IMR-90 (cell line): ENCODE results near the gene RAI2. TPM values are rescaled to one million over a fixed set of nuclear protein-coding genes. Genes with fewer than 3 reads are reported as not detected.

ENCODE experiments used
- ATAC-seq: fragments of 200-7000 bp; cut with Tn5 transposase; 2 replicates; pipeline ENCODE4 v1.9.1; 2020; ENCODE audit warnings: low read depth, mild to moderate bottlenecking, moderate library complexity
- BruUV-seq: library from RNA; stranded (reverse); fragments of 400-500 nt; replicated peaks from 2 replicates; lab custom pipeline; 2021; lab: Mats Ljungman, UMichigan
- CTCF ChIA-PET: fragments of 300-600 bp; formaldehyde crosslinking; extraction: SDS; loops from one replicate; lab custom pipeline; 2021; ENCODE audit warnings: antibody characterized with exemption; lab: Yijun Ruan, JAX
- POLR2A ChIA-PET: fragments of 300-600 bp; sonication (Branson Sonifier 250); formaldehyde crosslinking; loops from one replicate; lab custom pipeline; 2022; ENCODE audit warnings: antibody characterized with exemption; ENCODE audit not compliant: unreplicated experiment; lab: Charles Lee
- DNase-seq: peaks from one replicate; pipeline ENCODE4 v3.0.0; 2013
- H2AFZ ChIP-seq: replicated peaks from 2 replicates; pipeline ENCODE3; 2013; ENCODE audit warnings: low read length, mild to moderate bottlenecking; ENCODE audit not compliant: poor library complexity
- H2AK5ac ChIP-seq: 2 replicates; pipeline ENCODE4 v1.6.1; 2013; ENCODE audit warnings: low read depth, low read length, inconsistent platforms
- H2AK9ac ChIP-seq: replicated peaks from 2 replicates; pipeline ENCODE3; 2013; ENCODE audit warnings: mild to moderate bottlenecking, low read depth, low read length, moderate library complexity; ENCODE audit not compliant: poor library complexity
- H2BK120ac ChIP-seq: 2 replicates; pipeline ENCODE4 v1.6.1; 2013; ENCODE audit warnings: low read depth, low read length, inconsistent platforms
- H2BK15ac ChIP-seq: 3 replicates; pipeline ENCODE4 v1.6.1; 2013; ENCODE audit warnings: low read depth, low read length, inconsistent platforms
- H2BK20ac ChIP-seq: 2 replicates; pipeline ENCODE4 v1.6.1; 2013; ENCODE audit warnings: low read depth, mild to moderate bottlenecking, inconsistent platforms, low read length, moderate library complexity
- H2BK5ac ChIP-seq: 2 replicates; pipeline ENCODE4 v1.6.1; 2013; ENCODE audit warnings: mild to moderate bottlenecking, low read depth, low read length, inconsistent platforms; ENCODE audit not compliant: poor library complexity, severe bottlenecking
- H3K14ac ChIP-seq: replicated peaks from 2 replicates; pipeline ENCODE4 v1.6.1; 2013; ENCODE audit warnings: low read depth, low read length, inconsistent platforms
- H3K18ac ChIP-seq: 2 replicates; pipeline ENCODE4 v1.6.1; 2013; ENCODE audit warnings: low read depth, low read length, control low read depth
- H3K23ac ChIP-seq: 2 replicates; pipeline ENCODE4 v1.6.1; 2013; ENCODE audit warnings: low read depth, low read length, inconsistent platforms
- H3K27ac ChIP-seq: 2 replicates; pipeline ENCODE4 v1.5.1; 2013; ENCODE audit warnings: mild to moderate bottlenecking, control low read depth, low read length; ENCODE audit not compliant: insufficient read depth
- H3K27me3 ChIP-seq: 2 replicates; pipeline ENCODE4 v1.6.1; 2013; ENCODE audit warnings: low read length; ENCODE audit not compliant: control insufficient read depth, insufficient read depth
- H3K36me3 ChIP-seq: 2 replicates; pipeline ENCODE4 v1.6.1; 2013; ENCODE audit warnings: low read length, mixed read lengths; ENCODE audit not compliant: control insufficient read depth, insufficient read depth
- H3K4ac ChIP-seq: 2 replicates; pipeline ENCODE4 v1.6.1; 2013; ENCODE audit warnings: low read depth, low read length, inconsistent platforms
- H3K4me1 ChIP-seq: 2 replicates; pipeline ENCODE4 v1.6.1; 2013; ENCODE audit warnings: low read length, mixed read lengths; ENCODE audit not compliant: control insufficient read depth, insufficient read depth
- H3K4me2 ChIP-seq: 2 replicates; pipeline ENCODE4 v1.6.1; 2013; ENCODE audit warnings: low read depth, mild to moderate bottlenecking, control low read depth, low read length, moderate library complexity
- H3K4me3 ChIP-seq: 2 replicates; pipeline ENCODE4 v1.5.1; 2013; ENCODE audit warnings: low read depth, mild to moderate bottlenecking, control low read depth, low read length, moderate library complexity; ENCODE audit not compliant: insufficient read depth
- H3K56ac ChIP-seq: 2 replicates; pipeline ENCODE4 v1.6.1; 2013; ENCODE audit warnings: low read length, inconsistent platforms; ENCODE audit not compliant: insufficient read depth; ENCODE audit errors: extremely low read depth
- H3K79me1 ChIP-seq, 2 experiments: 2 replicates each; pipeline ENCODE4 v1.6.1; 2013; ENCODE audit warnings: low read length in 2 of 2, inconsistent platforms in 1 of 2, low read depth in 1 of 2
- H3K9ac ChIP-seq: 2 replicates; pipeline ENCODE4 v1.6.1; 2013; ENCODE audit warnings: low read depth, low read length, control low read depth
- H3K9me1 ChIP-seq: 2 replicates; pipeline ENCODE4 v1.6.1; 2013; ENCODE audit warnings: low read length, inconsistent platforms; ENCODE audit not compliant: insufficient read depth
- H3K9me3 ChIP-seq: 2 replicates; pipeline ENCODE4 v1.6.1; 2013; ENCODE audit warnings: low read length; ENCODE audit not compliant: control insufficient read depth, insufficient read depth
- H4K20me1 ChIP-seq: 2 replicates; pipeline ENCODE4 v1.6.1; 2013; ENCODE audit warnings: low read length, inconsistent platforms; ENCODE audit not compliant: insufficient read depth
- H4K5ac ChIP-seq: 2 replicates; pipeline ENCODE4 v1.6.1; 2013; ENCODE audit warnings: mild to moderate bottlenecking, low read depth, low read length, control low read depth
- H4K8ac ChIP-seq, 2 experiments: 2 replicates each; pipeline ENCODE4 v1.6.1; 2013; ENCODE audit warnings: low read depth in 2 of 2, low read length in 2 of 2, control low read depth in 1 of 2, inconsistent platforms in 1 of 2
- H4K91ac ChIP-seq: 2 replicates; pipeline ENCODE4 v1.6.1; 2013; ENCODE audit warnings: low read depth, low read length, inconsistent platforms; ENCODE audit not compliant: insufficient read depth
- BHLHE40 ChIP-seq: fragments of 150-350 bp; IDR thresholded peaks from 2 replicates; pipeline ENCODE4 v1.6.1; 2016; ENCODE audit warnings: mild to moderate bottlenecking, low read depth, low read length
- CEBPB ChIP-seq: IDR thresholded peaks from 2 replicates; pipeline ENCODE4 v1.6.1; 2012; ENCODE audit warnings: low read depth, low read length, improper control_type of control experiment
- CHD1 ChIP-seq: IDR thresholded peaks from 2 replicates; pipeline ENCODE4 v1.6.1; 2012; ENCODE audit warnings: low read depth, low read length, improper control_type of control experiment
- MAFK ChIP-seq: IDR thresholded peaks from 2 replicates; pipeline ENCODE4 v1.6.1; 2012; ENCODE audit warnings: low read depth, low read length, improper control_type of control experiment
- MAZ ChIP-seq: IDR thresholded peaks from 2 replicates; pipeline ENCODE4 v1.6.1; 2012; ENCODE audit warnings: low read depth, mild to moderate bottlenecking, low read length, improper control_type of control experiment, moderate library complexity, borderline replicate concordance
- MXI1 ChIP-seq: IDR thresholded peaks from 2 replicates; pipeline ENCODE4 v1.6.1; 2012; ENCODE audit warnings: low read depth, mild to moderate bottlenecking, low read length, moderate library complexity, borderline replicate concordance
- NFE2L2 ChIP-seq: fragments of 150-350 bp; IDR thresholded peaks from 2 replicates; pipeline ENCODE4 v1.6.1; 2016; ENCODE audit warnings: low read depth, mild to moderate bottlenecking, low read length
- POLR2A ChIP-seq: IDR thresholded peaks from 2 replicates; pipeline ENCODE4 v1.6.1; 2012; ENCODE audit warnings: mild to moderate bottlenecking, low read depth, low read length
- RAD21 ChIP-seq: IDR thresholded peaks from 2 replicates; pipeline ENCODE4 v1.6.1; 2012; ENCODE audit warnings: low read length, improper control_type of control experiment
- RCOR1 ChIP-seq: IDR thresholded peaks from 2 replicates; pipeline ENCODE4 v1.6.1; 2012; ENCODE audit warnings: mild to moderate bottlenecking, low read length, improper control_type of control experiment; ENCODE audit not compliant: insufficient replicate concordance
- RFX5 ChIP-seq: IDR thresholded peaks from 2 replicates; pipeline ENCODE4 v1.8.0; 2012; ENCODE audit warnings: low read depth, mild to moderate bottlenecking, low read length, moderate library complexity
- SMC3 ChIP-seq: fragments of 150-350 bp; IDR thresholded peaks from 2 replicates; pipeline ENCODE4 v1.6.1; 2016; ENCODE audit warnings: low read depth, mild to moderate bottlenecking, antibody characterized with exemption, low read length, moderate library complexity
- WGBS, 2 experiments: methylation state at CpG; one replicate each; pipeline versions ENCODE4 v1.1.5 to v1.1.7; 2013; ENCODE audit warnings: missing lambda C conversion rate in 2 of 2; ENCODE audit not compliant: insufficient read length in 1 of 2; ENCODE audit errors: extremely low coverage in 2 of 2; 5-methylcytosine and 5-hydroxymethylcytosine counted together
- dilution Hi-C: fragments of 300-500 bp; cut with HindIII; formaldehyde crosslinking; loops from one replicate; pipeline ENCODE4 v1.14.3; 2018; ENCODE audit warnings: low sequenced_read_pairs; ENCODE audit not compliant: unreplicated experiment
- in situ Hi-C: fragments of 300-500 bp; cut with MboI; formaldehyde crosslinking; loops from 3 replicates; pipeline ENCODE4 v1.14.3; 2019; ENCODE audit warnings: low sequenced_read_pairs, inconsistent platforms, mixed read lengths
- intact Hi-C: fragments of 100-400 bp; cut with micrococcal nuclease; formaldehyde crosslinking; loops from 2 replicates; pipeline ENCODE4 v1.10.0; 2022
- polyA plus RNA-seq, 3 experiments: library from polyadenylated mRNA; depleted of rRNA; stranded (reverse); fragments of >200 nt; gene quantifications; 2 replicates each; pipeline ENCODE4 v1.2.3, GENCODE V29; 2012; ENCODE audit warnings: low replicate concordance in 1 of 3
- total RNA-seq: library from RNA; depleted of rRNA; stranded (reverse); fragments of >200 nt; gene quantifications from 2 replicates; pipeline ENCODE4 v1.2.3, GENCODE V29; 2012
- TF ChIP-seq, protein P1 (sequence below): conservative IDR thresholded peaks from 2 replicates; pipeline ENCODE4 v1.5.1; 2012; ENCODE audit warnings: mild to moderate bottlenecking, low read depth, low read length, improper control_type of control experiment
- TF ChIP-seq, protein P2 (sequence below): fragments of 150-350 bp; IDR thresholded peaks from 2 replicates; pipeline ENCODE4 v1.6.1; 2017; ENCODE audit warnings: mild to moderate bottlenecking, antibody characterized with exemption, low read length, low read depth

Gene RAI2
- total and polyA plus RNA-seq, 2 of the 4 experiments (the other 2 are of a cell fraction) = 0.07 TPM; not detected in 1

DNA sequence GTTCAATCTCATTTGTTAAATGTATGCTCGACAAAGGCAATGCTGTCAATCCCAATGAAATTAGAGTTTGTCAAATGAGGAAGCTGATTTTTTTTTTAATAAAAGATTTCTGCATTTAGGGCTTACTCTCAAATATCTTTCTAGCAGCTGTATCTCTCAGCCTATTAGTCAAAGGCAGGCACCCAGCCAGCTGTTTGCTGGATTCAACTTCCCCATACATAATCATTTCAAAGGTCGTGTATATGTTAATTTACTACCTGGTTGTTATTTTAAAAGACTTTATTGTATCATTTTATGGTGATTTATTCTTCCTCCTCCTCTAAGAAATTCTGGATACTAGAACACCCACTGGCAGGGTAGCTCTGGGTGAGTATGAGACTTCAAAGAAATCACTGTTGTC, 27.1 kb downstream of the RAI2 start:
- no peak overlapping the region for H3K4me3 ChIP-seq

More for the DNA sequence above, 27.1 kb downstream of the RAI2 start:
- BruUV-seq = no TSS peak
- H2AFZ ChIP-seq = no peak overlapping the region
- no peak overlapping the region for H4K8ac ChIP-seq
- no peaks in the 10 kb centered on the region for H3K36me3 ChIP-seq
- no peaks in the 10 kb centered on the region for H3K9me3 ChIP-seq
- H2AK5ac ChIP-seq = no peak overlapping the region
- TF ChIP-seq NFE2L2 (no peak), MXI1 (no peak), SMC3 (no peak), CEBPB (no peak), RCOR1 (no peak), BHLHE40 (no peak), POLR2A (no peak), MAZ (no peak), RFX5 (no peak), RAD21 (no peak), CHD1 (no peak), MAFK (no peak)
- TF ChIP-seq, protein P1, sequence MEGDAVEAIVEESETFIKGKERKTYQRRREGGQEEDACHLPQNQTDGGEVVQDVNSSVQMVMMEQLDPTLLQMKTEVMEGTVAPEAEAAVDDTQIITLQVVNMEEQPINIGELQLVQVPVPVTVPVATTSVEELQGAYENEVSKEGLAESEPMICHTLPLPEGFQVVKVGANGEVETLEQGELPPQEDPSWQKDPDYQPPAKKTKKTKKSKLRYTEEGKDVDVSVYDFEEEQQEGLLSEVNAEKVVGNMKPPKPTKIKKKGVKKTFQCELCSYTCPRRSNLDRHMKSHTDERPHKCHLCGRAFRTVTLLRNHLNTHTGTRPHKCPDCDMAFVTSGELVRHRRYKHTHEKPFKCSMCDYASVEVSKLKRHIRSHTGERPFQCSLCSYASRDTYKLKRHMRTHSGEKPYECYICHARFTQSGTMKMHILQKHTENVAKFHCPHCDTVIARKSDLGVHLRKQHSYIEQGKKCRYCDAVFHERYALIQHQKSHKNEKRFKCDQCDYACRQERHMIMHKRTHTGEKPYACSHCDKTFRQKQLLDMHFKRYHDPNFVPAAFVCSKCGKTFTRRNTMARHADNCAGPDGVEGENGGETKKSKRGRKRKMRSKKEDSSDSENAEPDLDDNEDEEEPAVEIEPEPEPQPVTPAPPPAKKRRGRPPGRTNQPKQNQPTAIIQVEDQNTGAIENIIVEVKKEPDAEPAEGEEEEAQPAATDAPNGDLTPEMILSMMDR = no peak
- TF ChIP-seq, protein P2, sequence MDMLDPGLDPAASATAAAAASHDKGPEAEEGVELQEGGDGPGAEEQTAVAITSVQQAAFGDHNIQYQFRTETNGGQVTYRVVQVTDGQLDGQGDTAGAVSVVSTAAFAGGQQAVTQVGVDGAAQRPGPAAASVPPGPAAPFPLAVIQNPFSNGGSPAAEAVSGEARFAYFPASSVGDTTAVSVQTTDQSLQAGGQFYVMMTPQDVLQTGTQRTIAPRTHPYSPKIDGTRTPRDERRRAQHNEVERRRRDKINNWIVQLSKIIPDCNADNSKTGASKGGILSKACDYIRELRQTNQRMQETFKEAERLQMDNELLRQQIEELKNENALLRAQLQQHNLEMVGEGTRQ = no peak
- in situ Hi-C loops = no loop called here
- no peak overlapping the region for H3K23ac ChIP-seq
- H3K14ac ChIP-seq = no peak overlapping the region
- no peak overlapping the region for H4K5ac ChIP-seq
- intact Hi-C loops = no loop called here
- no CpG with 5 or more reads among the region's 2 CpGs for WGBS, 2 experiments
- H3K27ac ChIP-seq = no peak overlapping the region
- dilution Hi-C loops = no loop called here
- DNase-seq (no peak), ATAC-seq (no peak)
- H3K4ac ChIP-seq = no peak overlapping the region
- H3K9me1 ChIP-seq = 0 out of 2 replicates have a peak, but pooled peaks cover 2% of the 10 kb centered on the region
- no peaks in the 10 kb centered on the region for H3K4me1 ChIP-seq
- H3K79me1 ChIP-seq = no peaks in the 10 kb centered on the region
- H3K4me2 ChIP-seq = no peak overlapping the region
- H4K91ac ChIP-seq = no peak overlapping the region
- no peak overlapping the region for H3K18ac ChIP-seq
- no peak overlapping the region for H2BK20ac ChIP-seq
- H3K9ac ChIP-seq = no peak overlapping the region
- ChIA-PET CTCF (no interaction called here), POLR2A (no interaction called here)
- H3K27me3 ChIP-seq = peaks cover 6% of the 10 kb centered on the region
- H2AK9ac ChIP-seq = no peak overlapping the region
- H2BK5ac ChIP-seq = no peak overlapping the region
- no peaks in the 10 kb centered on the region for H4K20me1 ChIP-seq
- H2BK120ac ChIP-seq = no peak overlapping the region
- H2BK15ac ChIP-seq = no peak overlapping the region
- no peak overlapping the region for H3K56ac ChIP-seq
